HepG2 (cell line): ENCODE measurements around the gene LRPAP1. TPM values are rescaled to one million over a fixed set of nuclear protein-coding genes. Genes with fewer than 3 reads are reported as not detected.
"Not testable (repeated sequence)": the region's sequence is repeated elsewhere in the genome, so short reads cannot be mapped to it uniquely, and the experiment has no call there.

ENCODE experiments used
- AHR ChIP-seq: IDR thresholded peaks from 2 replicates; pipeline ENCODE4 v1.6.1; 2018; ENCODE audit warnings: missing genetic modification reagents, missing compliant biosample characterization
- BHLHE40 ChIP-seq: IDR thresholded peaks from 2 replicates; pipeline ENCODE4 v1.6.1; 2011; ENCODE audit warnings: low read length, improper control_type of control experiment
- CBX5 ChIP-seq: sonication (generic); formaldehyde crosslinking; IDR thresholded peaks from 2 replicates; pipeline ENCODE4 v1.4.0; 2020; ENCODE audit warnings: missing genetic modification reagents, borderline replicate concordance
- CEBPB ChIP-seq: IDR thresholded peaks from 2 replicates; pipeline ENCODE4 v1.6.1; 2011; ENCODE audit warnings: low read depth, low read length, improper control_type of control experiment, borderline replicate concordance
- CEBPG ChIP-seq: IDR thresholded peaks from 2 replicates; pipeline ENCODE4 v1.6.1; 2016
- GABPB1 ChIP-seq: IDR thresholded peaks from 2 replicates; pipeline ENCODE4 v1.6.1; 2016; ENCODE audit warnings: mild to moderate bottlenecking, missing genetic modification reagents, moderate library complexity, missing compliant biosample characterization
- HOXA3 ChIP-seq: sonication (generic); formaldehyde crosslinking; IDR thresholded peaks from 2 replicates; pipeline ENCODE4 v1.5.0; 2020; ENCODE audit warnings: missing genetic modification reagents
- KDM1A ChIP-seq: IDR thresholded peaks from 2 replicates; pipeline ENCODE4 v1.6.1; 2016; ENCODE audit warnings: missing compliant biosample characterization
- NCOR1 ChIP-seq: fragments of 200-600 bp; sonication (generic); IDR thresholded peaks from 2 replicates; pipeline ENCODE4 v1.7.0; 2017; ENCODE audit warnings: antibody characterized with exemption, low read length, borderline replicate concordance
- NR2F2 ChIP-seq: IDR thresholded peaks from 2 replicates; pipeline ENCODE4 v1.6.1; 2012; ENCODE audit warnings: low read depth, inconsistent platforms, borderline replicate concordance
- PITX1 ChIP-seq: sonication (generic); formaldehyde crosslinking; IDR thresholded peaks from 2 replicates; pipeline ENCODE4 v1.5.1; 2020; ENCODE audit warnings: mild to moderate bottlenecking, missing genetic modification reagents
- RXRB ChIP-seq: IDR thresholded peaks from 2 replicates; pipeline ENCODE4 v1.6.1; 2016; ENCODE audit warnings: borderline replicate concordance, missing genetic modification reagents, missing compliant biosample characterization
- SOX5 ChIP-seq: IDR thresholded peaks from 2 replicates; pipeline ENCODE4 v1.6.1; 2016; ENCODE audit warnings: borderline replicate concordance
- SOX6 ChIP-seq, 2 experiments: fragments of 450-650 bp in 1 of 2; sonication (generic) in 1 of 2; formaldehyde crosslinking in 1 of 2; IDR thresholded peaks; 2 replicates each; pipeline versions ENCODE4 v1.4.0 to v1.6.1; 2017 to 2020; ENCODE audit warnings: antibody characterized with exemption in 1 of 2, mild to moderate bottlenecking in 1 of 2, missing genetic modification reagents in 1 of 2
- ZNF788 ChIP-seq: sonication (generic); formaldehyde crosslinking; IDR thresholded peaks from 2 replicates; pipeline ENCODE4 v1.5.0; 2020; ENCODE audit warnings: mild to moderate bottlenecking, missing genetic modification reagents, borderline replicate concordance
- ZNF879 ChIP-seq: sonication (generic); formaldehyde crosslinking; IDR thresholded peaks from 2 replicates; pipeline ENCODE4 v1.8.1; 2023; ENCODE audit warnings: missing genetic modification reagents
- polyA plus RNA-seq, 8 experiments: library from polyadenylated mRNA; depleted of rRNA in 3 of 8; stranded (reverse) in 7 of 8; unstranded in 1 of 8; fragments of >200 nt; fragmentation: Illumina TruSeq in 4 of 8; extraction: Trizol in 4 of 8; gene quantifications; 2 replicates each; pipeline versions ENCODE4 v1.2.1 to v1.2.3, GENCODE V29; 2011 to 2016; ENCODE audit warnings: low read depth in 4 of 8, missing spikeins in 1 of 8, mixed read lengths in 1 of 8; ENCODE audit not compliant: insufficient read depth in 1 of 8
- total RNA-seq, 5 experiments: library from RNA; depleted of rRNA; stranded (reverse); fragments of >200 nt; fragmentation: Illumina TruSeq; extraction: Trizol; gene quantifications; 2 replicates each; pipeline ENCODE4 v1.2.3, GENCODE V29; 2016; ENCODE audit warnings: low read depth in 1 of 5
- TF ChIP-seq, protein P1 (sequence below): sonication (generic); formaldehyde crosslinking; IDR thresholded peaks from 2 replicates; pipeline ENCODE4 v1.5.0; 2020; ENCODE audit warnings: mild to moderate bottlenecking, missing genetic modification reagents, borderline replicate concordance
- TF ChIP-seq, protein P2 (sequence below): sonication (generic); formaldehyde crosslinking; IDR thresholded peaks from 2 replicates; pipeline ENCODE4 v1.4.0; 2020; ENCODE audit warnings: missing genetic modification reagents
- TF ChIP-seq, protein P3 (sequence below): sonication (generic); formaldehyde crosslinking; IDR thresholded peaks from 2 replicates; pipeline ENCODE4 v1.4.0; 2020; ENCODE audit warnings: missing genetic modification reagents

LRPAP1 gene
- total and polyA plus RNA-seq, 2 of the 13 experiments (the other 11 are each of a cell fraction or from before 2014, with no cell fraction given) = 153 to 191 TPM

DNA sequence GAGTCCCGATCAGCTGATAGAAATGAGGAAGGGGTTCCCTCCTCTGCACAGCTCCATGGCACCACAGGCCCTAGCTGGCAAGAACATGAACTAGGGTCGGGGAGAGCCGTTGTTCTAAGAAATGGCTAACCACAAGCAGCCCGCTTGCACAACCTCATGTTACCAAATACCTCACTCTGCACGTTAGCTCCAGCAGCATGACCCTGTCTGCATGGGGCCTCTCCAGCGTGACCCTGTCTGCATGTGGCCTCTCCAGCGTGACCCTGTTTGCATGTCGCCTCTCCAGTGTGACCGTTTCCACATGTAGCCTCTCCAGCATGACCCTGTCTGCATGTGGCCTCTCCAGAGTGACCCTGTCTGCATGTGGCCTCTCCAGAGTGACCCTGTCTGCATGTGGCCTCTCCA lies 24.9 kb upstream of the LRPAP1 start (continued):
- peak; percentile 87 for TF ChIP-seq CEBPB
- peak; percentile 9; the same call in 1 of the 2 replicates for TF ChIP-seq GABPB1 (CRISPR knock-in tag)
- peak; percentile 67 for TF ChIP-seq RXRB
- TF ChIP-seq PITX1 (CRISPR knock-in tag) = 0 out of 2 replicates have a peak, but pooled peaks have one; percentile 39
- peak; percentile 64; the same call in 1 of the 2 replicates for TF ChIP-seq SOX5 (CRISPR knock-in tag)
- TF ChIP-seq HOXA3 = peak; percentile 71; the same call in 1 of the 2 replicates
- TF ChIP-seq ZNF788 (CRISPR knock-in tag) = peak; percentile 85; the same call in 1 of the 2 replicates
- TF ChIP-seq, protein P1, sequence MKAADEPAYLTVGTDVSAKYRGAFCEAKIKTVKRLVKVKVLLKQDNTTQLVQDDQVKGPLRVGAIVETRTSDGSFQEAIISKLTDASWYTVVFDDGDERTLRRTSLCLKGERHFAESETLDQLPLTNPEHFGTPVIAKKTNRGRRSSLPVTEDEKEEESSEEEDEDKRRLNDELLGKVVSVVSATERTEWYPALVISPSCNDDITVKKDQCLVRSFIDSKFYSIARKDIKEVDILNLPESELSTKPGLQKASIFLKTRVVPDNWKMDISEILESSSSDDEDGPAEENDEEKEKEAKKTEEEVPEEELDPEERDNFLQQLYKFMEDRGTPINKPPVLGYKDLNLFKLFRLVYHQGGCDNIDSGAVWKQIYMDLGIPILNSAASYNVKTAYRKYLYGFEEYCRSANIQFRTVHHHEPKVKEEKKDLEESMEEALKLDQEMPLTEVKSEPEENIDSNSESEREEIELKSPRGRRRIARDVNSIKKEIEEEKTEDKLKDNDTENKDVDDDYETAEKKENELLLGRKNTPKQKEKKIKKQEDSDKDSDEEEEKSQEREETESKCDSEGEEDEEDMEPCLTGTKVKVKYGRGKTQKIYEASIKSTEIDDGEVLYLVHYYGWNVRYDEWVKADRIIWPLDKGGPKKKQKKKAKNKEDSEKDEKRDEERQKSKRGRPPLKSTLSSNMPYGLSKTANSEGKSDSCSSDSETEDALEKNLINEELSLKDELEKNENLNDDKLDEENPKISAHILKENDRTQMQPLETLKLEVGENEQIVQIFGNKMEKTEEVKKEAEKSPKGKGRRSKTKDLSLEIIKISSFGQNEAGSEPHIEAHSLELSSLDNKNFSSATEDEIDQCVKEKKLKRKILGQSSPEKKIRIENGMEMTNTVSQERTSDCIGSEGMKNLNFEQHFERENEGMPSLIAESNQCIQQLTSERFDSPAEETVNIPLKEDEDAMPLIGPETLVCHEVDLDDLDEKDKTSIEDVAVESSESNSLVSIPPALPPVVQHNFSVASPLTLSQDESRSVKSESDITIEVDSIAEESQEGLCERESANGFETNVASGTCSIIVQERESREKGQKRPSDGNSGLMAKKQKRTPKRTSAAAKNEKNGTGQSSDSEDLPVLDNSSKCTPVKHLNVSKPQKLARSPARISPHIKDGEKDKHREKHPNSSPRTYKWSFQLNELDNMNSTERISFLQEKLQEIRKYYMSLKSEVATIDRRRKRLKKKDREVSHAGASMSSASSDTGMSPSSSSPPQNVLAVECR = peak; percentile 47; the same call in 1 of the 2 replicates
- 0 out of 2 replicates have a peak, but pooled peaks have one; percentile 36 for TF ChIP-seq KDM1A (CRISPR knock-in tag)
- TF ChIP-seq CBX5 (CRISPR knock-in tag) = peak; percentile 49; the same call in 1 of the 2 replicates
- 0 out of 2 replicates have a peak, but pooled peaks have one; percentile 37 for TF ChIP-seq NCOR1
- TF ChIP-seq, protein P2, sequence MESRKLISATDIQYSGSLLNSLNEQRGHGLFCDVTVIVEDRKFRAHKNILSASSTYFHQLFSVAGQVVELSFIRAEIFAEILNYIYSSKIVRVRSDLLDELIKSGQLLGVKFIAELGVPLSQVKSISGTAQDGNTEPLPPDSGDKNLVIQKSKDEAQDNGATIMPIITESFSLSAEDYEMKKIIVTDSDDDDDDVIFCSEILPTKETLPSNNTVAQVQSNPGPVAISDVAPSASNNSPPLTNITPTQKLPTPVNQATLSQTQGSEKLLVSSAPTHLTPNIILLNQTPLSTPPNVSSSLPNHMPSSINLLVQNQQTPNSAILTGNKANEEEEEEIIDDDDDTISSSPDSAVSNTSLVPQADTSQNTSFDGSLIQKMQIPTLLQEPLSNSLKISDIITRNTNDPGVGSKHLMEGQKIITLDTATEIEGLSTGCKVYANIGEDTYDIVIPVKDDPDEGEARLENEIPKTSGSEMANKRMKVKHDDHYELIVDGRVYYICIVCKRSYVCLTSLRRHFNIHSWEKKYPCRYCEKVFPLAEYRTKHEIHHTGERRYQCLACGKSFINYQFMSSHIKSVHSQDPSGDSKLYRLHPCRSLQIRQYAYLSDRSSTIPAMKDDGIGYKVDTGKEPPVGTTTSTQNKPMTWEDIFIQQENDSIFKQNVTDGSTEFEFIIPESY = peak; percentile 59; the same call in 1 of the 2 replicates
- TF ChIP-seq NR2F2 = 0 out of 2 replicates have a peak, but pooled peaks have one; percentile 43
- TF ChIP-seq, protein P3, sequence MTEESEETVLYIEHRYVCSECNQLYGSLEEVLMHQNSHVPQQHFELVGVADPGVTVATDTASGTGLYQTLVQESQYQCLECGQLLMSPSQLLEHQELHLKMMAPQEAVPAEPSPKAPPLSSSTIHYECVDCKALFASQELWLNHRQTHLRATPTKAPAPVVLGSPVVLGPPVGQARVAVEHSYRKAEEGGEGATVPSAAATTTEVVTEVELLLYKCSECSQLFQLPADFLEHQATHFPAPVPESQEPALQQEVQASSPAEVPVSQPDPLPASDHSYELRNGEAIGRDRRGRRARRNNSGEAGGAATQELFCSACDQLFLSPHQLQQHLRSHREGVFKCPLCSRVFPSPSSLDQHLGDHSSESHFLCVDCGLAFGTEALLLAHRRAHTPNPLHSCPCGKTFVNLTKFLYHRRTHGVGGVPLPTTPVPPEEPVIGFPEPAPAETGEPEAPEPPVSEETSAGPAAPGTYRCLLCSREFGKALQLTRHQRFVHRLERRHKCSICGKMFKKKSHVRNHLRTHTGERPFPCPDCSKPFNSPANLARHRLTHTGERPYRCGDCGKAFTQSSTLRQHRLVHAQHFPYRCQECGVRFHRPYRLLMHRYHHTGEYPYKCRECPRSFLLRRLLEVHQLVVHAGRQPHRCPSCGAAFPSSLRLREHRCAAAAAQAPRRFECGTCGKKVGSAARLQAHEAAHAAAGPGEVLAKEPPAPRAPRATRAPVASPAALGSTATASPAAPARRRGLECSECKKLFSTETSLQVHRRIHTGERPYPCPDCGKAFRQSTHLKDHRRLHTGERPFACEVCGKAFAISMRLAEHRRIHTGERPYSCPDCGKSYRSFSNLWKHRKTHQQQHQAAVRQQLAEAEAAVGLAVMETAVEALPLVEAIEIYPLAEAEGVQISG (CRISPR knock-in tag) = peak; percentile 42; the same call in 1 of the 2 replicates
- 0 out of 2 replicates have a peak, but pooled peaks have one; percentile 28 for TF ChIP-seq ZNF879 (CRISPR knock-in tag)
- TF ChIP-seq CEBPG = peak; percentile 93
- TF ChIP-seq BHLHE40 = peak; percentile 39; the same call in 1 of the 2 replicates
- TF ChIP-seq AHR (CRISPR knock-in tag) = 0 out of 2 replicates have a peak, but pooled peaks have one; percentile 35
- TF ChIP-seq SOX6 (IDR thresholded peaks at IDR 0.05) = not testable (repeated sequence)
- peak; percentile 69 for TF ChIP-seq SOX6 (CRISPR knock-in tag; IDR thresholded peaks at IDR 0.05)
